Kidney epithelial cell (primary cell): ENCODE data around the gene MLLT3. TPM values are rescaled to one million over a fixed set of nuclear protein-coding genes. Genes with fewer than 3 reads are reported as not detected.

Experiments used
- DNase-seq: peaks from one replicate; pipeline ENCODE4 v3.0.0-alpha.2; 2010; ENCODE audit warnings: low read depth
- H3K27me3 ChIP-seq: 2 replicates; pipeline ENCODE4 v1.6.0; 2011; ENCODE audit warnings: low read length; ENCODE audit not compliant: control insufficient read depth, insufficient read depth
- H3K36me3 ChIP-seq: 2 replicates; pipeline ENCODE4 v1.5.1; 2011; ENCODE audit warnings: low read length; ENCODE audit not compliant: control insufficient read depth, insufficient read depth
- H3K4me3 ChIP-seq: 2 replicates; pipeline ENCODE4 v1.5.1; 2011; ENCODE audit warnings: low read depth, mild to moderate bottlenecking, control low read depth, low read length
- total RNA-seq: library from RNA; depleted of rRNA; stranded (reverse); fragments of >200 nt; gene quantifications from 2 replicates; pipeline ENCODE4 v1.2.3, GENCODE V29; 2015
- TF ChIP-seq, protein P1 (sequence below): IDR thresholded peaks from 2 replicates; pipeline ENCODE4 v1.5.1; 2011; ENCODE audit warnings: mild to moderate bottlenecking, moderate library complexity, low read length, control low read depth, inconsistent platforms; ENCODE audit not compliant: insufficient read depth, poor library complexity, severe bottlenecking

The MLLT3 gene
- total RNA-seq, 1 donor from 2014 or later: 16.2 TPM

- no peaks in the 10 kb centered on the region for H3K27me3 ChIP-seq
- TF ChIP-seq, protein P1, sequence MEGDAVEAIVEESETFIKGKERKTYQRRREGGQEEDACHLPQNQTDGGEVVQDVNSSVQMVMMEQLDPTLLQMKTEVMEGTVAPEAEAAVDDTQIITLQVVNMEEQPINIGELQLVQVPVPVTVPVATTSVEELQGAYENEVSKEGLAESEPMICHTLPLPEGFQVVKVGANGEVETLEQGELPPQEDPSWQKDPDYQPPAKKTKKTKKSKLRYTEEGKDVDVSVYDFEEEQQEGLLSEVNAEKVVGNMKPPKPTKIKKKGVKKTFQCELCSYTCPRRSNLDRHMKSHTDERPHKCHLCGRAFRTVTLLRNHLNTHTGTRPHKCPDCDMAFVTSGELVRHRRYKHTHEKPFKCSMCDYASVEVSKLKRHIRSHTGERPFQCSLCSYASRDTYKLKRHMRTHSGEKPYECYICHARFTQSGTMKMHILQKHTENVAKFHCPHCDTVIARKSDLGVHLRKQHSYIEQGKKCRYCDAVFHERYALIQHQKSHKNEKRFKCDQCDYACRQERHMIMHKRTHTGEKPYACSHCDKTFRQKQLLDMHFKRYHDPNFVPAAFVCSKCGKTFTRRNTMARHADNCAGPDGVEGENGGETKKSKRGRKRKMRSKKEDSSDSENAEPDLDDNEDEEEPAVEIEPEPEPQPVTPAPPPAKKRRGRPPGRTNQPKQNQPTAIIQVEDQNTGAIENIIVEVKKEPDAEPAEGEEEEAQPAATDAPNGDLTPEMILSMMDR: no peak
- H3K36me3 ChIP-seq: no peaks in the 10 kb centered on the region
- no peak for DNase-seq
- H3K4me3 ChIP-seq: no peak overlapping the region
These were observed 77.2 kb downstream of the MLLT3 start for GRCh38 chr9:20545023-20545622.

DNA sequence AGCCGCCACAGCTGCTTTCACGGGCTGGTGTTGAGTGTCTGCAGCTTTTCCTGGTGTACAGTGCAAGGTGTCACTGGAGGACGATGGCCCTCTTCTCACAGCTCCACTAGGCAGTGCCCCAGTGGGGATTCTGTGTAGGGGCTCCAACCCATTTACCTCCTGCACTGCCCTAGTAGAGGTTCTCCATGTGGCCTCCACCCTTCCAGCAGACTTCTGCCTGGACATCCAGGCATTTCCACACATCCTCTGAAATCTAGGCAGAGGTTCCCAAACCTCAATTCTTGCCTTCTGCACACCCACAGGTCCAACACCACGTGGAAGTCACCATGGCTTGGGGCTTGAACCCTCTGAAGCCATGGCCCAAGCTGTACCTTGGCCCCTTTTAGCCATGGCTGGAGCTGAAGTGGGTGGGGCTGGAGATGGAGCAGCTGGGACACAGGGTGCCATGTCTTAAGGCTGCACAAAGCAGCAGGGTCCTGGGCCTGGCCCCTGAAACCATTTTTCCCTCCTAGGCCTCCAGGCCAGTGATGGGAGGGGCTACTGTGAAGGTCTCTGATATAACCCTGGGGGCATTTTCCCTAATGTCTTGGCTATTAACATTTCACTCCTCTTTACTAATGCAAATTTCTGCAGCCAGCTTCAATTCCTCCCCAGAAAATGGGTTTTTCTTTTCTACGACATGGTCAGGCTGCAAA is 82.0 kb downstream of the MLLT3 start:
- no peak for DNase-seq
- TF ChIP-seq, protein P1: no peak
- Histone ChIP-seq H3K27me3 (no peaks in the 10 kb centered on the region), H3K4me3 (no peak overlapping the region), H3K36me3 (no peaks in the 10 kb centered on the region)

DNA sequence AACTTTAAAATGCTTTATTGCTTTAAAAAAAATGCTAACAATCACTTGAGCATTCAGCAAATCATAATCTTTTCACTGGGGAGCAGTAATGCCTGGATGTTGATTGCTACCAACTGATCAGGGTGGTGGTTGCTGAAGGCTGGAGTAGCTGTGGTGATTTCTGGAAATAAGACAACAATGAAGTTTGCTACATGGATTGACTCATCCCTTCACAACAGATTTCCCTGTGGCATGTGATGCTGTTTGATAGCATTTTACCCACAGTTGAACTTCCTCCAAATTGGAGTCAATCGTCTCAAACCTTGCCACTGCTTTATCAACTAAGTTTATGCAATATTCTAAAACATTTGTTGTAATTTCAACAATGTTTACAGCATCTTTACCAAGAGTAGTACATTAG is 83.3 kb downstream of the MLLT3 start:
- TF ChIP-seq, protein P1: no peak
- Histone ChIP-seq H3K27me3 (no peaks in the 10 kb centered on the region), H3K36me3 (no peaks in the 10 kb centered on the region), H3K4me3 (no peak overlapping the region)
- DNase-seq: no peak

- no peak for DNase-seq
- TF ChIP-seq, protein P1: no peak
- Histone ChIP-seq H3K4me3 (no peak overlapping the region), H3K27me3 (no peaks in the 10 kb centered on the region), H3K36me3 (no peaks in the 10 kb centered on the region)
These were observed 84.2 kb downstream of the MLLT3 start for GRCh38 chr9:20538092-20538491.

DNA sequence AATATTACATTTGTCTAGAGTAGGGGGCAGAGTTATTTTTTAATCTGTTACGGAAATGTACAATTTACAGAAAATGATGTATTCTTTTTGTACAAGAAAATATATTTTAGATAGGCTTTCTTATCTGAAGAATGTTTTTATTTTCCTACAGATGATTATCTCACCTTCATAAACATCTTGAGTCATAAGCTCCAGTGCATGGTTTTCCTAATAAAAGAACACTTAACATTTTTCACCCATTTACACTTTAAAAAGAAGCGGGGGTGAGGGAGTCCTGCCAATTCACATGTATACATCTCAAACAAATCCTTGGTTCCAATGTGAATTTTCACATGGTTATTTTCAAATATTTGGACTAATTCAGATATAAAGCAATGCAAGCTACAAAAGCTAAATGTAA is 85.0 kb downstream of the MLLT3 start:
- TF ChIP-seq, protein P1: no peak
- no peak overlapping the region for H3K4me3 ChIP-seq
- no peak for DNase-seq
- H3K36me3 ChIP-seq: no peaks in the 10 kb centered on the region
- H3K27me3 ChIP-seq: no peaks in the 10 kb centered on the region

GRCh38 chr9:20532584-20532983 is 89.7 kb downstream of the MLLT3 start:
- no peak for DNase-seq
- Histone ChIP-seq H3K4me3 (no peak overlapping the region), H3K36me3 (no peaks in the 10 kb centered on the region), H3K27me3 (no peaks in the 10 kb centered on the region)
- TF ChIP-seq, protein P1: no peak
